MM.1S (cell line): ENCODE measurements around the gene PRR19.

ENCODE experiments used
- EZH2 ChIP-seq: fragments of 300-600 bp; sonication (generic); optimal IDR thresholded peaks from 2 replicates; pipeline ENCODE3; 2017; ENCODE audit warnings: low read depth, mild to moderate bottlenecking, antibody characterized with exemption, low read length, mixed read lengths
- TF ChIP-seq, protein P1 (sequence below): fragments of 300-600 bp; sonication (generic); IDR thresholded peaks from 2 replicates; pipeline ENCODE4 v1.5.1; 2016; ENCODE audit warnings: antibody characterized with exemption, low read length, mixed read lengths

DNA sequence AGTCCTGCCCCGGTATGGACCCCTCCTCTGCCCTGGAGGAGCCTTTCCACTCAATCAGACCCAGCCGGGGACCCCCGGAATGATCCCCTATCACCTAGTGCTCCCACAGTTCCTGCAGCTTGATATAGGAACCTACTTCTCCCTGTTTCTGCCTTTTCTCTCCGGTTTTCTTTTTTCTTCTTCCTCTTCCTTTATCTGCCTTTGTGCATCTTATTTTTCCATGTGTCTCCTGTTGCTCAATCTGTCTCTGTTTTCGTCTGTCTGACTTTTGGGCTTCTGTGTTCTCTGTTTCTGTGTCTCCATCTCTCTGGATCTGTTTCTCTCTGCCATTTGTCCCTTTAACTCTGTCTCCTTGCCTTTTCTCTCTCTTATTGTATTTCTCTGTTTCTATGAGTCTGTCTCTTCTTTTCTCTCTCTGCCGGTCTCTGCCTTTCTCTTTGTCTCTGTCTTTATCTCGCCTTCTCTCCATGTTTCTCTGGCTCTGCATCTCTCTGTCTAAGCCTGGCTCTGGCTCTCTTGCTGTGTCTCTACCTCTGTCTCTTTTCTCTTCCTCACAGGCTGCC, 33.5 kb downstream of the PRR19 start:
- TF ChIP-seq, protein P1, sequence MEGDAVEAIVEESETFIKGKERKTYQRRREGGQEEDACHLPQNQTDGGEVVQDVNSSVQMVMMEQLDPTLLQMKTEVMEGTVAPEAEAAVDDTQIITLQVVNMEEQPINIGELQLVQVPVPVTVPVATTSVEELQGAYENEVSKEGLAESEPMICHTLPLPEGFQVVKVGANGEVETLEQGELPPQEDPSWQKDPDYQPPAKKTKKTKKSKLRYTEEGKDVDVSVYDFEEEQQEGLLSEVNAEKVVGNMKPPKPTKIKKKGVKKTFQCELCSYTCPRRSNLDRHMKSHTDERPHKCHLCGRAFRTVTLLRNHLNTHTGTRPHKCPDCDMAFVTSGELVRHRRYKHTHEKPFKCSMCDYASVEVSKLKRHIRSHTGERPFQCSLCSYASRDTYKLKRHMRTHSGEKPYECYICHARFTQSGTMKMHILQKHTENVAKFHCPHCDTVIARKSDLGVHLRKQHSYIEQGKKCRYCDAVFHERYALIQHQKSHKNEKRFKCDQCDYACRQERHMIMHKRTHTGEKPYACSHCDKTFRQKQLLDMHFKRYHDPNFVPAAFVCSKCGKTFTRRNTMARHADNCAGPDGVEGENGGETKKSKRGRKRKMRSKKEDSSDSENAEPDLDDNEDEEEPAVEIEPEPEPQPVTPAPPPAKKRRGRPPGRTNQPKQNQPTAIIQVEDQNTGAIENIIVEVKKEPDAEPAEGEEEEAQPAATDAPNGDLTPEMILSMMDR: no peak
- no peak for TF ChIP-seq EZH2
